Measurements from ENCODE around the gene KNDC1. TPM values are rescaled to one million over a fixed set of nuclear protein-coding genes. Genes with fewer than 3 reads are reported as not detected.
"Not testable (repeated sequence)": the region's sequence is repeated elsewhere in the genome, so short reads cannot be mapped to it uniquely, and the experiment has no call there.

Gene KNDC1
- total RNA-seq, 1 donor from 2014 or later = 0.06 TPM

GRCh38 chr10:133261726-133262325 lies 101.8 kb downstream of the KNDC1 start:
- H3K4me3 ChIP-seq (ENCODE audit: low read depth, low read length) = peak overlapping the region; percentile 68
- TF ChIP-seq CTCF (conservative IDR thresholded peaks at IDR 0.05; ENCODE audit: low read depth, low read length) = no peak
- DNase-seq (ENCODE audit: low read depth) = no peak

- TF ChIP-seq CTCF (conservative IDR thresholded peaks at IDR 0.05; ENCODE audit: low read depth, low read length) = no peak
- DNase-seq (ENCODE audit: low read depth) = no peak
- no peak overlapping the region for H3K4me3 ChIP-seq (ENCODE audit: low read depth, low read length)
Measured at GRCh38 chr10:133262696-133263095, 102.7 kb downstream of the KNDC1 start.

GRCh38 chr10:133263674-133264073 lies 103.7 kb downstream of the KNDC1 start:
- no peak for DNase-seq (ENCODE audit: low read depth)
- no peak for TF ChIP-seq CTCF (conservative IDR thresholded peaks at IDR 0.05; ENCODE audit: low read depth, low read length)
- no peak overlapping the region for H3K4me3 ChIP-seq (ENCODE audit: low read depth, low read length)

GRCh38 chr10:133264461-133264860 lies 104.4 kb downstream of the KNDC1 start:
- TF ChIP-seq CTCF (conservative IDR thresholded peaks at IDR 0.05; ENCODE audit: low read depth, low read length) = no peak
- DNase-seq (ENCODE audit: low read depth) = no peak
- no peak overlapping the region for H3K4me3 ChIP-seq (ENCODE audit: low read depth, low read length)

GRCh38 chr10:133265052-133265451 lies 105.0 kb downstream of the KNDC1 start:
- DNase-seq (ENCODE audit: low read depth); H3K4me3 ChIP-seq (ENCODE audit: low read depth, low read length): not testable (repeated sequence)

- TF ChIP-seq CTCF (conservative IDR thresholded peaks at IDR 0.05; ENCODE audit: low read depth, low read length) = no peak
- DNase-seq (ENCODE audit: low read depth) = no peak
- H3K4me3 ChIP-seq (ENCODE audit: low read depth, low read length) = no peak overlapping the region
Measured at GRCh38 chr10:133266056-133266795, 106.2 kb downstream of the KNDC1 start.

- DNase-seq (ENCODE audit: low read depth) = no peak
- no peak for TF ChIP-seq CTCF (conservative IDR thresholded peaks at IDR 0.05; ENCODE audit: low read depth, low read length)
- no peak overlapping the region for H3K4me3 ChIP-seq (ENCODE audit: low read depth, low read length)
Measured at GRCh38 chr10:133267293-133267692, 107.3 kb downstream of the KNDC1 start.

Measured in epithelial cell of proximal tubule (primary cell).